Measurements from ENCODE around the gene B3GNT5. TPM values are rescaled to one million over a fixed set of nuclear protein-coding genes. Genes with fewer than 3 reads are reported as not detected.

Gene B3GNT5
- total and polyA plus RNA-seq, 7 donors = 12.1 to 98.9 (median 54.7) TPM

DNA sequence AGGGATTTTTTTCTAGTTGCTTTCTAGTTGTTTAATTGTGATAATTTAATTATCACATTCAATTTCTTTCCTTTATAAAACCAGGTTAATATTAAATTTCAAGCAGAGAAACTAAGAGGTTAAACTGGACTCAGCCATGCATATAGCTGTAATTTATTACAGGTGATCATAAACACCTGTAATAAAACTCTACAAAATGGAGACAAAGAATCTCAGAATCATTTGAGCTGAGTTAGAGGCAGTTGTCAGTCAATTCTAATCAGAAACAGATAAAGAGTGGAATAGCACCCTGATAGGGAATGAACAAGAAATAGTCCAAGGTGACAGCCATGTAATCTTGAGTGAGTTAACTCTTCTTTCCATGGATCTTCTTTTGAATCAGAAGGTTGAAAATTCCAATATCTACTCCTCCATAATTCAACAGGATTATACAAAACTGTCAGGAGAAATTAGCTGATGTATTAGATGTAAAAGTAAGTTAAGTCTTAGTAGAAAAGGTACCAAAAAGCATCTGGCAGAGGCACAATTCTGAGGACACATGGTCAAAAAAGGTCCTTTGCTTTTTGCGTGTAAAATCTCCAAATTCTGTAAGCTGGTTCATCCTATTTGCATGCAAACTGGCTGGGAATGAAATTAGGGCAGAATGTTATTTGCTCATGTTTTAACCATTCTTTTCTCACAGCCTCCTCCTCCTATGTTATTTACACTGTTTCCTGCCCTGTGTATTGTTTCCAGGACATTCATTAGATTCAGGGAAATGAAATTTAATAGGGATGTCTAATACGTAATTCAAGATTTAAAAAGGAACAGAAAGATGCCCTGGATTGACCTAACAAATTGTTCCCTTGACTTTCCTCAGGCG lies 39.4 kb upstream of the B3GNT5 start:
- intact Hi-C loops (cut with DNase I) = no loop called here
- Histone ChIP-seq H3K4me3 (no peak overlapping the region), H3K4me1 (peaks cover 5% of the 10 kb centered on the region), H3K9me3 (no peaks in the 10 kb centered on the region), H3K36me3 (ENCODE audit: insufficient read depth in 1 of 2, low read depth in 1 of 2) (no peaks in the 10 kb centered on the region), H3K27me3 (ENCODE audit: insufficient read depth in 3 of 3, low read length in 2 of 3) (no peaks in the 10 kb centered on the region), H3K27ac (no peak overlapping the region)
- TF ChIP-seq CTCF (IDR thresholded peaks at IDR 0.05) = no peak
- ATAC-seq (no peak), DNase-seq (no peak)
- WGBS, 3 donors = 23 to 38% (median 25%) methylated on average over 3 of the region's 3 CpGs

GRCh38 chr3:183214277-183214612 lies 38.8 kb upstream of the B3GNT5 start:
- H3K4me3 ChIP-seq = no peak overlapping the region
- no peak for TF ChIP-seq CTCF (IDR thresholded peaks at IDR 0.05)
- no peaks in the 10 kb centered on the region for H3K27me3 ChIP-seq (ENCODE audit: insufficient read depth in 3 of 3, low read length in 2 of 3)
- H3K4me1 ChIP-seq = peaks cover 5% of the 10 kb centered on the region
- no peaks in the 10 kb centered on the region for H3K36me3 ChIP-seq (ENCODE audit: insufficient read depth in 1 of 2, low read depth in 1 of 2)
- DNase-seq = no peak
- WGBS, 3 donors = 15 to 25% (median 19%) methylated on average over 2 of the region's 2 CpGs
- ATAC-seq = no peak
- no peak overlapping the region for H3K27ac ChIP-seq
- H3K9me3 ChIP-seq = no peaks in the 10 kb centered on the region
- intact Hi-C loops (cut with DNase I) = no loop called here

DNA sequence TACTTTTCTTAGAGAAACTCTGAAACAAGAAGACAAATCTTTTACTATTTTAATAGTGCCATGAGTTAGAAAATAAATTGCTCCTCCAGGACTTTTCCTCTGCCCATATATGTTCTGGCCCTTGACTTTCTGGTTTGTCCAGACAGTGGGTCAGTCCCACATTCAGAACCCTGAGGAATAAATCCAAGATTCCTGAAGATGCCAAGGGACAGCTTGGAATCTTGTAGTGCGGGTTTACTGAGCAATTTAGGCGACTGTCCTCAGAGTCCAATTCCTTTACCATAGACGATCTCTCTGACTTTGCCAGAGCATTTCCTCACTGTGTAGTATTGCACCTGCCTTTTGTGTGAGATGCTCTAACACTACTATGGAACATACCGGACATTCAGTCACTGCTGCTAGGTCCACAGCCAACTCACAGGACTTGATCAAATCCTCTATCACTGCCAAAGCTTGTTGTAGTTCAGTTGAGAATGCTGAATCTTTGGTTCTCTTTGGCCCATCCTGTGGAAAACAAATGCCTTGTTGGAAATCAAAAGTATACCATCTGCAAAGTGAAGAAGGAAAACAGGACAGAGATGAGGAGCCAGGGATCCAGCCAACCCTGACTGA lies 37.4 kb upstream of the B3GNT5 start:
- TF ChIP-seq CTCF (IDR thresholded peaks at IDR 0.05) = no peak
- no peak overlapping the region for H3K27ac ChIP-seq

GRCh38 chr3:183217548-183218332 lies 35.3 kb upstream of the B3GNT5 start:
- no peak for TF ChIP-seq CTCF (IDR thresholded peaks at IDR 0.05)
- no peaks in the 10 kb centered on the region for H3K27me3 ChIP-seq (ENCODE audit: insufficient read depth in 3 of 3, low read length in 2 of 3)
- intact Hi-C loops (cut with DNase I) = no loop called here
- DNase-seq (no peak), ATAC-seq (no peak)
- H3K36me3 ChIP-seq (ENCODE audit: insufficient read depth in 1 of 2, low read depth in 1 of 2) = no peaks in the 10 kb centered on the region
- H3K27ac ChIP-seq = no peak overlapping the region
- no peaks in the 10 kb centered on the region for H3K9me3 ChIP-seq
- WGBS, 3 donors = 82 to 90% (median 87%) methylated on average over 9 of the region's 9 CpGs
- no peak overlapping the region for H3K4me3 ChIP-seq
- H3K4me1 ChIP-seq = no peaks in the 10 kb centered on the region

More for the DNA sequence above, 37.4 kb upstream of the B3GNT5 start:
- no peaks in the 10 kb centered on the region for H3K27me3 ChIP-seq (ENCODE audit: insufficient read depth in 3 of 3, low read length in 2 of 3)
- intact Hi-C loops (cut with DNase I) = no loop called here
- no peak overlapping the region for H3K4me3 ChIP-seq
- peaks cover 5% of the 10 kb centered on the region for H3K4me1 ChIP-seq
- no peaks in the 10 kb centered on the region for H3K9me3 ChIP-seq
- no peak for ATAC-seq
- 63 to 74% (median 64%) methylated on average over 4 of the region's 4 CpGs for WGBS, 3 donors
- H3K36me3 ChIP-seq (ENCODE audit: insufficient read depth in 1 of 2, low read depth in 1 of 2) = no peaks in the 10 kb centered on the region
- DNase-seq = no peak

All from psoas muscle (tissue), 8 donors.